ENCODE results near the gene BHLHA9. TPM values are rescaled to one million over a fixed set of nuclear protein-coding genes. Genes with fewer than 3 reads are reported as not detected.

The BHLHA9 gene
- total RNA-seq, 2 experiments from 2014 or later: not detected

GRCh38 chr17:1244606-1245012 is 25.6 kb upstream of the BHLHA9 start:
- ChIA-PET CTCF (interaction anchor here (1.6 kb wide), 1 partner anchor 10 kb away, joined by 4 read pairs; no protein-coding TSS in a partner anchor), POLR2A (interaction anchor here (0.6 kb wide), 1 partner anchor 10 kb away, joined by 3 read pairs; no protein-coding TSS in a partner anchor)

GRCh38 chr17:1251866-1252608 is 18.2 kb upstream of the BHLHA9 start:
- ChIA-PET CTCF (interaction anchor here (0.6 kb wide), 1 partner anchor 427 kb away, joined by 3 read pairs; no protein-coding TSS in a partner anchor), POLR2A (no interaction called here)

- POLR2A ChIA-PET: no interaction called here
- CTCF ChIA-PET: interaction anchor here (1.3 kb wide), 1 partner anchor 108 kb away, joined by 3 read pairs; no protein-coding TSS in a partner anchor
Measured at GRCh38 chr17:1255041-1255440, 15.2 kb upstream of the BHLHA9 start.

- ChIA-PET POLR2A (no interaction called here), CTCF (interaction anchor here (0.6 to 0.9 kb wide), 2 partner anchors 69 to 1096 kb away, joined by 3 to 4 read pairs; no protein-coding TSS in a partner anchor)
Measured at GRCh38 chr17:1256699-1257098, 13.5 kb upstream of the BHLHA9 start.

GRCh38 chr17:1260086-1260769 is 10.0 kb upstream of the BHLHA9 start:
- ChIA-PET POLR2A (no interaction called here), CTCF (interaction anchor here (1.2 to 2.4 kb wide), 6 partner anchors 9 to 139 kb away, joined by 3 to 11 read pairs (median 4); partner anchors contain the start of gene BHLHA9)

GRCh38 chr17:1260770-1261161 is 9.5 kb upstream of the BHLHA9 start:
- ChIA-PET POLR2A (no interaction called here), CTCF (interaction anchor here (0.8 to 2.4 kb wide), 5 partner anchors 9 to 138 kb away, joined by 3 to 11 read pairs (median 5); partner anchors contain the start of gene BHLHA9)

- POLR2A ChIA-PET: interaction anchor here (0.5 to 0.7 kb wide), 2 partner anchors 323 to 650 kb away, joined by 3 to 4 read pairs; no protein-coding TSS in a partner anchor
- CTCF ChIA-PET: no interaction called here
Measured at GRCh38 chr17:1264196-1264595, 6.0 kb upstream of the BHLHA9 start.

GRCh38 chr17:1267471-1267943 is 2.7 kb upstream of the BHLHA9 start:
- ChIA-PET POLR2A (interaction anchor here (0.9 kb wide), 1 partner anchor 27 kb away, joined by 3 read pairs; no protein-coding TSS in a partner anchor), CTCF (interaction anchor here (0.7 kb wide), 2 partner anchors 26 to 121 kb away, joined by 3 read pairs; no protein-coding TSS in a partner anchor)

- ChIA-PET POLR2A (no interaction called here), CTCF (interaction anchor here (2.4 kb wide), 1 partner anchor 62 kb away, joined by 13 read pairs; no protein-coding TSS in a partner anchor)
Measured at GRCh38 chr17:1271030-1271423, 783 bp downstream of the BHLHA9 start.

GRCh38 chr17:1271441-1271840 is 1.2 kb downstream of the BHLHA9 start:
- POLR2A ChIA-PET: no interaction called here
- CTCF ChIA-PET: interaction anchor here (2.4 kb wide), 1 partner anchor 61 kb away, joined by 13 read pairs; no protein-coding TSS in a partner anchor

GRCh38 chr17:1272701-1273100 is 2.5 kb downstream of the BHLHA9 start:
- ChIA-PET CTCF (interaction anchor here (1.1 to 2.4 kb wide), 3 partner anchors 12 to 60 kb away, joined by 3 to 13 read pairs (median 5); no protein-coding TSS in a partner anchor), POLR2A (no interaction called here)

- ChIA-PET CTCF (interaction anchor here (1.1 to 2.4 kb wide), 3 partner anchors 13 to 59 kb away, joined by 3 to 13 read pairs (median 5); no protein-coding TSS in a partner anchor), POLR2A (no interaction called here)
Measured at GRCh38 chr17:1273492-1274244, 3.4 kb downstream of the BHLHA9 start.

- POLR2A ChIA-PET: no interaction called here
- CTCF ChIA-PET: interaction anchor here (0.9 to 2.0 kb wide), 2 partner anchors 15 to 24 kb away, joined by 3 to 5 read pairs; no protein-coding TSS in a partner anchor
Measured at GRCh38 chr17:1274245-1274608, 4.0 kb downstream of the BHLHA9 start.

- CTCF ChIA-PET: interaction anchor here (0.9 kb wide), 1 partner anchor 22 kb away, joined by 3 read pairs; no protein-coding TSS in a partner anchor
- POLR2A ChIA-PET: no interaction called here
Measured at GRCh38 chr17:1275205-1275961, 5.1 kb downstream of the BHLHA9 start.

GRCh38 chr17:1275962-1276736 is 5.9 kb downstream of the BHLHA9 start:
- POLR2A ChIA-PET: no interaction called here
- CTCF ChIA-PET: interaction anchor here (1.5 to 3.0 kb wide), 2 partner anchors 22 to 56 kb away, joined by 4 to 9 read pairs; no protein-coding TSS in a partner anchor

GRCh38 chr17:1280652-1281051 is 10.4 kb downstream of the BHLHA9 start:
- POLR2A ChIA-PET: no interaction called here
- CTCF ChIA-PET: interaction anchor here (1.0 to 2.4 kb wide), 2 partner anchors 11 to 52 kb away, joined by 3 to 12 read pairs; no protein-coding TSS in a partner anchor

- ChIA-PET CTCF (interaction anchor here (0.6 kb wide), 1 partner anchor 7 kb away, joined by 4 read pairs; no protein-coding TSS in a partner anchor), POLR2A (no interaction called here)
Measured at GRCh38 chr17:1286379-1287106, 16.3 kb downstream of the BHLHA9 start.
